ENCODE data around the gene UGT1A10. TPM values are rescaled to one million over a fixed set of nuclear protein-coding genes. Genes with fewer than 3 reads are reported as not detected.

Gene UGT1A10
- polyA plus RNA-seq, 1 donor from 2014 or later: not detected

GRCh38 chr2:233768076-233768475 is 131.8 kb downstream of the UGT1A10 start:
- Histone ChIP-seq H2AFZ (ENCODE audit: low read depth, low read length) (no peak overlapping the region), H3K9ac (ENCODE audit: low read length) (no peak overlapping the region)

GRCh38 chr2:233769260-233769659 is 133.0 kb downstream of the UGT1A10 start:
- H3K4me3 ChIP-seq (ENCODE audit: low read length): no peak overlapping the region
- H3F3A ChIP-seq (ENCODE audit: insufficient read depth, low read length, poor library complexity, severe bottlenecking): no peaks in the 10 kb centered on the region
- H3K9me3 ChIP-seq (ENCODE audit: low read length): no peaks in the 10 kb centered on the region
- no peaks in the 10 kb centered on the region for H4K20me1 ChIP-seq (ENCODE audit: insufficient read depth)
- no peaks in the 10 kb centered on the region for H3K36me3 ChIP-seq (ENCODE audit: insufficient read depth, low read length)
- no peak overlapping the region for H3K27ac ChIP-seq (ENCODE audit: low read length)
- TF ChIP-seq MXI1 (conservative IDR thresholded peaks at IDR 0.05; ENCODE audit: poor library complexity, severe bottlenecking): no peak
- no peak overlapping the region for H2AFZ ChIP-seq (ENCODE audit: low read depth, low read length)
- H3K9me2 ChIP-seq (ENCODE audit: insufficient read depth, low read length): no peaks in the 10 kb centered on the region
- no peaks in the 10 kb centered on the region for H3K79me2 ChIP-seq (replicated peaks; ENCODE audit: insufficient read depth, low read length)
- H3K9ac ChIP-seq (ENCODE audit: low read length): no peak overlapping the region
- no peaks in the 10 kb centered on the region for H3K27me3 ChIP-seq (ENCODE audit: insufficient read depth, low read depth, low read length)
- H3K4me2 ChIP-seq (ENCODE audit: low read length): no peak overlapping the region

More at GRCh38 chr2:233768076-233768475, 131.8 kb downstream of the UGT1A10 start:
- Histone ChIP-seq H3K27me3 (ENCODE audit: insufficient read depth, low read depth, low read length) (no peaks in the 10 kb centered on the region), H3K4me3 (ENCODE audit: low read length) (no peak overlapping the region), H4K20me1 (ENCODE audit: insufficient read depth) (no peaks in the 10 kb centered on the region), H3F3A (ENCODE audit: insufficient read depth, low read length, poor library complexity, severe bottlenecking) (no peaks in the 10 kb centered on the region), H3K4me2 (ENCODE audit: low read length) (no peak overlapping the region), H3K36me3 (ENCODE audit: insufficient read depth, low read length) (no peaks in the 10 kb centered on the region), H3K9me2 (ENCODE audit: insufficient read depth, low read length) (no peaks in the 10 kb centered on the region), H3K9me3 (ENCODE audit: low read length) (no peaks in the 10 kb centered on the region), H3K79me2 (replicated peaks; ENCODE audit: insufficient read depth, low read length) (no peaks in the 10 kb centered on the region), H3K27ac (ENCODE audit: low read length) (no peak overlapping the region)
- no peak for TF ChIP-seq EZH2 (IDR thresholded peaks at IDR 0.05; ENCODE audit: borderline replicate concordance, insufficient read depth, low read length, poor library complexity, severe bottlenecking)
- no peak for TF ChIP-seq SMC3 (conservative IDR thresholded peaks at IDR 0.05; ENCODE audit: poor library complexity)
- no peak for TF ChIP-seq TAF1 (IDR thresholded peaks at IDR 0.05; ENCODE audit: low read depth)
- TF ChIP-seq POLR2AphosphoS5 (IDR thresholded peaks at IDR 0.05): no peak
- TF ChIP-seq EP300 (conservative IDR thresholded peaks at IDR 0.05; ENCODE audit: poor library complexity, severe bottlenecking): no peak
- no peak for TF ChIP-seq CTCF (IDR thresholded peaks at IDR 0.05; ENCODE audit: poor library complexity, severe bottlenecking)
- TF ChIP-seq RAD21 (conservative IDR thresholded peaks at IDR 0.05): no peak
- no peak for TF ChIP-seq MXI1 (conservative IDR thresholded peaks at IDR 0.05; ENCODE audit: poor library complexity, severe bottlenecking)
- TF ChIP-seq REST (IDR thresholded peaks at IDR 0.05; ENCODE audit: borderline replicate concordance): no peak

GRCh38 chr2:233772153-233772552 is 135.9 kb downstream of the UGT1A10 start:
- Histone ChIP-seq H4K20me1 (ENCODE audit: insufficient read depth) (no peaks in the 10 kb centered on the region), H3K36me3 (ENCODE audit: insufficient read depth, low read length) (no peaks in the 10 kb centered on the region), H3K27ac (ENCODE audit: low read length) (no peak overlapping the region), H3F3A (ENCODE audit: insufficient read depth, low read length, poor library complexity, severe bottlenecking) (no peaks in the 10 kb centered on the region), H3K79me2 (replicated peaks; ENCODE audit: insufficient read depth, low read length) (no peaks in the 10 kb centered on the region), H3K9me3 (ENCODE audit: low read length) (peaks cover 3% of the 10 kb centered on the region), H3K9ac (ENCODE audit: low read length) (no peak overlapping the region), H3K27me3 (ENCODE audit: insufficient read depth, low read depth, low read length) (no peaks in the 10 kb centered on the region), H3K9me2 (ENCODE audit: insufficient read depth, low read length) (no peaks in the 10 kb centered on the region), H3K4me2 (ENCODE audit: low read length) (no peak overlapping the region), H3K4me3 (ENCODE audit: low read length) (no peak overlapping the region), H2AFZ (ENCODE audit: low read depth, low read length) (no peak overlapping the region)
- no peak for TF ChIP-seq CTCF (IDR thresholded peaks at IDR 0.05; ENCODE audit: poor library complexity, severe bottlenecking)
- no peak for TF ChIP-seq SMC3 (conservative IDR thresholded peaks at IDR 0.05; ENCODE audit: poor library complexity)
- no peak for TF ChIP-seq EP300 (conservative IDR thresholded peaks at IDR 0.05; ENCODE audit: poor library complexity, severe bottlenecking)
- no peak for TF ChIP-seq MXI1 (conservative IDR thresholded peaks at IDR 0.05; ENCODE audit: poor library complexity, severe bottlenecking)
- TF ChIP-seq REST (IDR thresholded peaks at IDR 0.05; ENCODE audit: borderline replicate concordance): no peak
- TF ChIP-seq TAF1 (IDR thresholded peaks at IDR 0.05; ENCODE audit: low read depth): no peak
- no peak for TF ChIP-seq POLR2AphosphoS5 (IDR thresholded peaks at IDR 0.05)
- no peak for TF ChIP-seq RAD21 (conservative IDR thresholded peaks at IDR 0.05)
- TF ChIP-seq EZH2 (IDR thresholded peaks at IDR 0.05; ENCODE audit: borderline replicate concordance, insufficient read depth, low read length, poor library complexity, severe bottlenecking): no peak

Data from neural cell (in vitro differentiated cells).